Natural killer cell (primary cell): ENCODE data around the gene C22orf39. TPM values are rescaled to one million over a fixed set of nuclear protein-coding genes. Genes with fewer than 3 reads are reported as not detected.

ENCODE experiments used
- ATAC-seq, 3 donors: fragments of 150-1000 bp in 2 of 3; fragments of 200-7000 bp in 1 of 3; cut with Tn5 transposase; 1 replicate in 1 of 3; 2 replicates in 2 of 3; pipeline ENCODE4 v1.10.0; 2021; ENCODE audit warnings: mild to moderate bottlenecking in 2 of 3, moderate library complexity in 2 of 3
- DNase-seq, 2 donors: peaks; one replicate each; pipeline versions ENCODE4 v3.0.0 to v3.0.0-alpha.2; 2013 to 2021; ENCODE audit warnings: mixed read lengths in 1 of 2
- H3K27ac ChIP-seq: one replicate; pipeline ENCODE4 v1.5.1; 2013; ENCODE audit warnings: mild to moderate bottlenecking, low read length
- H3K27me3 ChIP-seq: one replicate; pipeline ENCODE4 v1.6.1; 2013; ENCODE audit warnings: low read length; ENCODE audit not compliant: control insufficient read depth, insufficient read depth
- H3K36me3 ChIP-seq: one replicate; pipeline ENCODE4 v1.6.1; 2013; ENCODE audit warnings: low read length; ENCODE audit not compliant: control insufficient read depth, insufficient read depth
- H3K4me1 ChIP-seq: one replicate; pipeline ENCODE4 v1.6.1; 2013; ENCODE audit warnings: low read length; ENCODE audit not compliant: control insufficient read depth, insufficient read depth
- H3K4me3 ChIP-seq: one replicate; pipeline ENCODE4 v1.5.1; 2013; ENCODE audit warnings: low read length
- H3K9me3 ChIP-seq: one replicate; pipeline ENCODE4 v1.6.1; 2013; ENCODE audit warnings: low read length; ENCODE audit not compliant: control insufficient read depth, insufficient read depth
- H3K27ac Mint-ChIP-seq, 2 donors: one replicate each; pipeline ENCODE4 v1.8.0; 2022; ENCODE audit warnings: mild to moderate bottlenecking in 2 of 2, mixed read lengths in 2 of 2, moderate library complexity in 1 of 2
- H3K27me3 Mint-ChIP-seq, 2 donors: one replicate each; pipeline ENCODE4 v1.8.0; 2022; ENCODE audit warnings: low read depth in 2 of 2, mixed read lengths in 2 of 2
- H3K36me3 Mint-ChIP-seq: one replicate; pipeline ENCODE4 v1.8.0; 2022; ENCODE audit warnings: mixed read lengths
- H3K4me1 Mint-ChIP-seq, 2 donors: one replicate each; pipeline ENCODE4 v1.8.0; 2022; ENCODE audit warnings: mixed read lengths in 2 of 2
- H3K4me3 Mint-ChIP-seq: one replicate; pipeline ENCODE4 v1.8.0; 2022; ENCODE audit warnings: mild to moderate bottlenecking, moderate library complexity, mixed read lengths
- H3K9me3 Mint-ChIP-seq, 2 donors: one replicate each; pipeline ENCODE4 v1.8.0; 2022; ENCODE audit warnings: mixed read lengths in 2 of 2
- WGBS: methylation state at CpG from one replicate; pipeline ENCODE4 v1.1.7; 2013; ENCODE audit warnings: missing lambda C conversion rate; ENCODE audit not compliant: insufficient coverage; 5-methylcytosine and 5-hydroxymethylcytosine counted together
- intact Hi-C: fragments of 100-400 bp; cut with micrococcal nuclease; formaldehyde crosslinking; loops from one replicate; pipeline ENCODE4 v1.14.2; 2022
- total RNA-seq, 4 donors: library from RNA; stranded (reverse); fragments of 120-200 nt in 1 of 4; gene quantifications; one replicate each; pipeline versions ENCODE4 v1.2.3 to v1.2.4, GENCODE V29; 2013 to 2022
- TF ChIP-seq, protein P1 (sequence below): fragments of 200-600 bp; IDR thresholded peaks from one replicate; pipeline ENCODE4 v1.8.0; 2022; ENCODE audit warnings: antibody characterized with exemption

The C22orf39 gene
- total RNA-seq, 3 donors from 2014 or later (not counting 1 experiment from before 2014, with no cell fraction given): 45.4 to 53.3 (median 50.2) TPM

DNA sequence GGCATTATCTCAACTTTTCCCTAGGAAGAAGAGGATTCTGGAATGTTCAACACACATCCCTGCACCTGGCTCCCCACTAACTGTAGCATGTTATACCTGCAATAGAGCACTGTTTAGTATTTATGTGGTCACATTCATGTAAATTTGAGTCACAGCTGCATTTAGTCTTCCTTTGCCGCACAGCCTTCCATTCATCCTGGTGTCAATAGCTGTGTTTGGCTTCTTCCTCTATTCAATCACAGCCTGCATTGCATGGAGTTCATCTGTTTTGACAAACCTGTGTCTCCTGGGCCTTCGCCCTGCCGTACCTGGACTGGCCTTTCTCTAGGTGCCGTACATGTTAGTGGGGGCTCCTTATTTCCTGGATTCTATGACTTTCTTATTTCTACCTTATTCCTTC, 4.1 kb upstream of the C22orf39 start:
- Mint-ChIP-seq H3K27ac (peak overlapping the region in 1 of 2 donors; percentile 2), H3K4me3 (no peak overlapping the region), H3K9me3 (no peaks in the 10 kb centered on the region), H3K4me1 (peaks cover 15 to 19% of the 10 kb centered on the region in 2 donors), H3K36me3 (peaks cover 14% of the 10 kb centered on the region), H3K27me3 (no peaks in the 10 kb centered on the region)
- intact Hi-C loops: no loop called here
- Histone ChIP-seq H3K4me3 (no peak overlapping the region), H3K36me3 (peaks cover 35% of the 10 kb centered on the region), H3K4me1 (peaks cover 16% of the 10 kb centered on the region), H3K27me3 (no peaks in the 10 kb centered on the region), H3K27ac (no peak overlapping the region), H3K9me3 (no peaks in the 10 kb centered on the region)
- TF ChIP-seq, protein P1, sequence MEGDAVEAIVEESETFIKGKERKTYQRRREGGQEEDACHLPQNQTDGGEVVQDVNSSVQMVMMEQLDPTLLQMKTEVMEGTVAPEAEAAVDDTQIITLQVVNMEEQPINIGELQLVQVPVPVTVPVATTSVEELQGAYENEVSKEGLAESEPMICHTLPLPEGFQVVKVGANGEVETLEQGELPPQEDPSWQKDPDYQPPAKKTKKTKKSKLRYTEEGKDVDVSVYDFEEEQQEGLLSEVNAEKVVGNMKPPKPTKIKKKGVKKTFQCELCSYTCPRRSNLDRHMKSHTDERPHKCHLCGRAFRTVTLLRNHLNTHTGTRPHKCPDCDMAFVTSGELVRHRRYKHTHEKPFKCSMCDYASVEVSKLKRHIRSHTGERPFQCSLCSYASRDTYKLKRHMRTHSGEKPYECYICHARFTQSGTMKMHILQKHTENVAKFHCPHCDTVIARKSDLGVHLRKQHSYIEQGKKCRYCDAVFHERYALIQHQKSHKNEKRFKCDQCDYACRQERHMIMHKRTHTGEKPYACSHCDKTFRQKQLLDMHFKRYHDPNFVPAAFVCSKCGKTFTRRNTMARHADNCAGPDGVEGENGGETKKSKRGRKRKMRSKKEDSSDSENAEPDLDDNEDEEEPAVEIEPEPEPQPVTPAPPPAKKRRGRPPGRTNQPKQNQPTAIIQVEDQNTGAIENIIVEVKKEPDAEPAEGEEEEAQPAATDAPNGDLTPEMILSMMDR: no peak
- ATAC-seq (no peak), DNase-seq (no peak)
- 100% methylated on average over 3 of the region's 4 CpGs for WGBS

DNA sequence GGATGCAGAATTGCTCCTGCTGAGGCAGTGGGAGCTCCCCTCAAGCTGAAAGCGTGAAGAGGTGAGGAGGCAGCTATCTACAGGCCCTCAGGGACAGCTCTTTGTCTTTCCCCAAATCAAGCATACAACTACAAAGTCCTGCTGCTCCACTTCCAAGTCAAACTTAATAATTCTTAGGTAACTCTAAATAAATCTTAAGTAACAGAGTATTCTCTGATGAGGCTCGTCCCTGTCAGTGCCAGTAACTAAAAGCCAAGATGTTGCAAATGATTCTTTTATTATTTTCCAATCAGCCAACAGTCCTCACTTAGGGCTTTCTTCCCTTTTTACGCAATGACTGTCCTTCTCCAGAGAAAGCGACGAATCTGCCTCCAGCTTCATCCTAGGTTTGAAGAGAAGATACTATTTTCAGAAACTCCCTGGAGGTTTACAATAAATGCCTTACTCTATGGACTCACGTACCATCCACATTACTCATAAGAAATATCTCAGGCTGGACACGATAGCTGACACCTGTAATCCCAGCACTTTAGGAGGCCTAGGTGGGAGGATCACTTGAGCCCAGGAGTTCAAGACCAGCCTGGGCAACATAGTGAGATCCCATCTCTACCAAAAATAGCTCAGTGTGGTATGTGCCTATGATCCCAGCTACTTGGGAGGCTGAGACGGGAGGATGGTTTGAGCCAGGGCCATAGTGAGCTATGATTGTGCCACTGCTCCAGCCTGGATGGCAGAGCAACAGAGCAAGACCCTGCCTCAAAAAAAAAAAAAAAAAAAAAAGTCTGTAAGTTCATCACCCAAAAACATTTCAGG, 3.1 kb upstream of the C22orf39 start:
- Mint-ChIP-seq H3K36me3 (peaks cover 14% of the 10 kb centered on the region), H3K27ac (peak overlapping the region; percentile 2 to 51), H3K4me3 (no peak overlapping the region), H3K4me1 (peaks cover 22 to 24% of the 10 kb centered on the region in 2 donors), H3K27me3 (no peaks in the 10 kb centered on the region), H3K9me3 (no peaks in the 10 kb centered on the region)
- H3K27me3 ChIP-seq: no peaks in the 10 kb centered on the region
- 98% methylated on average over 8 of the region's 8 CpGs for WGBS
- TF ChIP-seq, protein P1: no peak
- ATAC-seq (no peak), DNase-seq (no peak)
- peaks cover 25% of the 10 kb centered on the region for H3K4me1 ChIP-seq
- H3K4me3 ChIP-seq: no peak overlapping the region
- H3K9me3 ChIP-seq: no peaks in the 10 kb centered on the region
- intact Hi-C loops: no loop called here
- peaks cover 25% of the 10 kb centered on the region for H3K36me3 ChIP-seq
- H3K27ac ChIP-seq: no peak overlapping the region

DNA sequence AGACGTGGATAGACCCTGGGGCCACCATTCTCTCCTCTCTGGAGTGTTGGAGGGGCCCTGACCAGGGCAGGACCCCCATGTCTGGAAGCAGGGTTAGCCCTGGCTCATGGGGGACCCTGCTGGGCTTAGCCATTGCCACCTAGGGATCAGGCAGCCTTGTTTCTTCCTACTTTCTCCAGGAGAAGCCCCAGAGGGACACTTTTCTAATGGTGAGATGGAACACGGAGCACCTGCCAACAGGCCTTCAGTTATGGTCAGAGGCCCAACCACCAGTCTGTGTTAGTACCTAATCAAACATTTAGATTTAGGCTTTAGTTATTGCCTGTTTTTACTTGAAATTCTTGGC, 1.9 kb upstream of the C22orf39 start:
- DNase-seq (no peak), ATAC-seq (no peak)
- Mint-ChIP-seq H3K9me3 (no peaks in the 10 kb centered on the region), H3K27me3 (no peaks in the 10 kb centered on the region), H3K27ac (peak overlapping the region in 1 of 2 donors; percentile 63), H3K4me1 (peaks cover 29 to 34% of the 10 kb centered on the region in 2 donors), H3K4me3 (peak overlapping the region; percentile 13), H3K36me3 (peaks cover 11% of the 10 kb centered on the region)
- H3K4me1 ChIP-seq: peaks cover 27% of the 10 kb centered on the region
- 79% methylated on average over 2 of the region's 2 CpGs for WGBS
- TF ChIP-seq, protein P1: no peak
- no peak overlapping the region for H3K4me3 ChIP-seq
- H3K9me3 ChIP-seq: no peaks in the 10 kb centered on the region
- H3K27ac ChIP-seq: no peak overlapping the region
- no peaks in the 10 kb centered on the region for H3K27me3 ChIP-seq
- intact Hi-C loops: no loop called here
- H3K36me3 ChIP-seq: peaks cover 16% of the 10 kb centered on the region
